HG02588 (cell line): ENCODE data around the gene DFFA.
"Not testable (repeated sequence)": the region's sequence is repeated elsewhere in the genome, so short reads cannot be mapped to it uniquely, and the experiment has no call there.

Experiments
- ATAC-seq: cut with Tn5 transposase; IDR thresholded peaks from one replicate; pipeline ENCODE4 v1.9.1; 2021; ENCODE audit warnings: mild to moderate bottlenecking, moderate library complexity; ENCODE audit not compliant: unreplicated experiment

The DFFA gene

DNA sequence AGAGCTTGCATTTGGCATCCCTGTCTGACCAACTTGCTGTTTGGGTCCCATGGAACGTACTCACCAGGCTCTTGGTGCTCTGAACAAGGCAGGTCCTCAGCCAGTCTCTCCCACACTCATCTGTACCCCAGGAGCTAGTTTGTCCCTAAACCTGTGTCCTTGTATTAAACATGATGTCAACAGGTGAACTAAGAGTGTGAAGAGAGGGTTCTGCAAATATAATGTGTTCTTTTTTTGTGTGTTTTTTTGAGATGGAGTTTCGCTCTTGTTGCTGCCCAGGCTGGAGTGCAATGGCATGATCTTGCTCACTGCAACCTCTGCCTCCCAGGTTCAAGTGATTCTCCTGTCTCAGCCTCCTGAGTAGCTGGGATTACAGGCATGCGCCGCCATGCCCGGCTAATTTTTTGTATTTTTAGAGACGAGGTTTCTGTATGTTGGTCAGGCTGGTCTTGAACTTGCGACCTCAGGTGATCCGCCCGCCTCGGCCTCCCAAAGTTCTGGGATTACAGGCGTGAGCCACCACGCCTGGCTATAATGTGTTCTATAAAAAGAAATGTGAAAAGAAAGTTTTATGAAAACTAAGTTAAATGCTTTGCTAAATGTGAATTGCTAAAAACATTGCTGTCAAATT lies 33.8 kb upstream of the DFFA start:
- ATAC-seq = not testable (repeated sequence)

DNA sequence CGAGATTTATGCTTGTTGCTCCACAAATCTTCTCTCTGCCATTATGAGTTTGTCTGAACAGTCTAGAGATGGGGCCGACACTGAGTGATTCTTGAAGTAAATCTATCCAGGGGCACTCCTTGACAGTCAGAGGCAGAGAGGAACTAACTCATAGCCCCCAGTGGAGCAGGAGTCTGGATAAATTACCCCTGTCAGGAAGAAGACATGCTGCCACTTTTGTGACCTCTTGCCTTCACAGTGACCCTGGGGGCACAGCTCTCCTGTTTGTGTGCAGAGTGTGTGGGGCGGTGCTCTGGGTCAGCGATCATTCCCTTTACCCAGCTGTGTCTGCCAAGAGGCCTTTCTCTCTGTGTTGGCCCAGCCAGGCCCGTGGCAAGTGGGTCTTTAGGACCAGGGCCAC lies 31.9 kb upstream of the DFFA start:
- no peak for ATAC-seq

DNA sequence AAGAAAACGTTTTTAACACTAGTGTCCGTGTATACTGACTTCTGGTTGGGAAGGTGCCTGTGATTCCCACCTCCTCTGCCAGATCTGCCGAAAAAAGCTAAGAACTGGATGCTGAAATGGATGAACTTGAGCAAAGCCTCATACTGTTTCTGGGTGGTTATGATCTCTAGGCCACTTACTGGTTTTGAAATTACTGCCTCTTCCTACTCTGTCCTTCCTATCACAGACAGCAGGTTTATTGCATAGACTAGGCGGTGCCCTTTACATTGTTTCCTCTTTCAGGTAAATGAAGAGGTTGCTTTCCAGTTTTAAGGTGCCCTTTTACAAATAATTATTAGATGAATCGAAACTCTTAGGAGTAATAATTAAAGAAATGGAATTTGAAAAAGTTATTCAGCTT lies 29.9 kb upstream of the DFFA start:
- no peak for ATAC-seq

DNA sequence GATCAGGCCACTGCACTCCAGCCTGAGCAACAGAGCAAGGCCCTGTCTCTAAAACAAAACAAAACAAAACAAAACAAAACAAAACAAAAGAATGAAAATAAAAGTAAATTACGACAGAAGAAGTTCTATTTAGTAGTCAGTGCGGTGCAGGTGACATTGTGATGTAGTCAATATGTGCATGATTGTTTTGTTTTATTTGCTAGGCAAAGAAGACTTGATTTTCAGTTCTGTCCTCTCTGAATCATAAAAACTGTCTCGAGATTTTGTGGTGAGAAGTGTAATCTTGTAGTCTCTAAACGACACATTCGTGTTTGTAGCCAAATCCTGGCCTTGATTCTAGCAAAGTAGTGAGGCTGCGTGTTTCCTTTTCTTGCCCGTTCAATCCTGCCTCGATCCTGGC lies 25.9 kb upstream of the DFFA start:
- no peak for ATAC-seq

DNA sequence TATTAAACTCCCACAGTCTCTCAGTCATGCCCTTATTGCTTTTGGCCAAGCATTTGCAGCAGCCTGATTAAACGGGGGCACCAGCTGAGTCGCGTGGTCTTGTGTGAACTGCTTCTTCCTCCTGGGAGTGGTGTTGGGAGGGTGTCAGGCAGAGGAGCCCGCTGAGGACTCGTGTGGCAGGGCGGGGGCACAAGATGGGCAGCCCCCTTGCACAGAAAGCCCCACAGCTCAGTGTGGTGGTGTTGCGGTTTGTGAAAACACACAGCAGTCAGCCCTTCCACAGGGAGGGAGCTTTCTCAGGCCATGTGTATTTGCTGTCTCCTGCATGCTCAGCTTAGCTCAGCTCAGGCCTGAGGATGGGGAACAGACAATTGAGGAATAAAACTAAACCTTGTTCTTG lies 24.8 kb upstream of the DFFA start:
- ATAC-seq = no peak

DNA sequence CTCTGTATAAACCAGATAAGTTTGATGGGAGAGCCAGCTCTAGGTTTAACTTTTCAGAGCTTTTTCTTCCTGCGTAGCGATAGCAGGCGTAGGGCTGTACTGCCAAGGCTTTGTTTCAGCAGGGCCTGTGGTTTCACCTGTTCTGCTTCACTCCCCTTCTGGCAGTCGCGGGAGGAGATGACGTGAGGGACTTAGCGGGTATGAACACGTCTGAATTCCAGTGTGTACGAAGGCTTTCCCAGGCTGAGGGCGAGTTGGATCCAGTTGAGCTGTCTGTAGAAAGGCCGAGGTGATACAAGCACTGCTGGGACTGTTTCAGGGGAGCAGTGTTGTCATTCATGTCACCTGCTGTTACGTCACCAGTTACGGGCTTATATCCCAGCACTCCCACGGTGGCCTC lies 23.6 kb upstream of the DFFA start:
- no peak for ATAC-seq

DNA sequence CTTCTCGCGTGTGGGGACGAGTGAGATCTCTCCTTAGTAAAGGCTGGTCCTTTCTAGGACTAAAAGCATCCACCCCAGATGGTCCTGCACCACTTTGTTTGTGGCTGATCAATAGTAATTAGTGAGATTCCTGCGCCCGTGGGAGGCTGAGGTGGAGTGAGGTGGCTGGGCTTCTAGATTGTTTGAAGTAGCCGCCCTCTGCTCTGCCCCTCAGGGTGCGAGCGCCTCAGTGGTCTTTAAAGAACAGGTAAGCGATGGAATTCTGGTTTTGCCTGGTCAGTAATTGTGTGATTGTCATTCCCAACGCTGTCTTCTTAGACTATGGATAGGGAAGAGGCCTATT lies 23.1 kb upstream of the DFFA start:
- ATAC-seq = no peak

DNA sequence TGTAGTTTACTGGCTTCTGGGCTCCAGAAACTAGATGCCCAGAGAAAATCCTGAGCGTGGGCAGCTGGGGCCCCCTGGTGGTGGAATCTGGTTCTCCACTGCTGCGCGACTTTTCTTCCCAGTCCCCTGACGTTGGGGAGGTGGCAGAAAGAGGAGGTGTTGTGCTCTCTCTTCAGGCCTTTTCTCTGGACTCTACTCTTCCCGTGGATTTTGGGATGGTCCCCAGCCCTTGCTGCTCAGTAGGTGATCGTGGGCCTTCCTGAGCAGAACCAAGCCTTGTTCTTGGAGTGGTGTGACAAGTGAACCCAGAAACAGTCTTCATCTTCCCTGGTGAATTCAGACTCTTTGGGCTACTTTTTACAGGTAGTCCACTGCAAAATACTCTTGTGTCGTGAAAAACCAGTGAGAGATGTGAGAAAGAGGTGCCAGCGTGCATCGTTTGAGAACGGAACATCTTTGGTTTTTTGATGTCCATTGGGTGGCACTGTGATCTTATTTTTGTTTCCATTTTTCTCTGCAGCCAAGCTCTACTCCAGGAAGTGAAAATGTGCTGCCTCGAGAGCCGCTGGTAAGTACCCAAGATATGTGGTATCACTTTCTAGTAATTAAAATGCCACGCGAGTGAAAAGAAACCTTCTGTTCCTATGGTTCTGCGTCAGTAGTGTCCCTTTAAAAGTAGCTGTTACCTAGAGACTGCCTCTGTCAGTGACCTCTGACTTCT lies 22.6 kb upstream of the DFFA start:
- no peak for ATAC-seq

DNA sequence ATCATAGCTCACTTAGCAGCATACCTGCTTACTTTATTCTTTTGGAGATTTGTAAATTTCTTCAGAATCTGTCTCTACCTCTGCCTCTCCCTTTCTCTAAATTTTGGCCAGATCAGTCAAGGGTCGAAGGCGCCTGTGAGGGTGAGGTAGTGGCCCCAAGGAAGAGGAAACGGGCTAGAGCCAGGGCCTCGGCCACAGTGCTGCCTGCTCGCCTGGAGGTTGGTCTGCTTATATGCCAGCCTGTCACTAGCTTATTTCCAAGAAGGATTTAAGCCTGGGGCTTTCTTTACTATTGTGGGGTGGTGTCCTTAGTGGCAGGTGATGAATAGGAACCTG lies 22.1 kb upstream of the DFFA start:
- no peak for ATAC-seq

DNA sequence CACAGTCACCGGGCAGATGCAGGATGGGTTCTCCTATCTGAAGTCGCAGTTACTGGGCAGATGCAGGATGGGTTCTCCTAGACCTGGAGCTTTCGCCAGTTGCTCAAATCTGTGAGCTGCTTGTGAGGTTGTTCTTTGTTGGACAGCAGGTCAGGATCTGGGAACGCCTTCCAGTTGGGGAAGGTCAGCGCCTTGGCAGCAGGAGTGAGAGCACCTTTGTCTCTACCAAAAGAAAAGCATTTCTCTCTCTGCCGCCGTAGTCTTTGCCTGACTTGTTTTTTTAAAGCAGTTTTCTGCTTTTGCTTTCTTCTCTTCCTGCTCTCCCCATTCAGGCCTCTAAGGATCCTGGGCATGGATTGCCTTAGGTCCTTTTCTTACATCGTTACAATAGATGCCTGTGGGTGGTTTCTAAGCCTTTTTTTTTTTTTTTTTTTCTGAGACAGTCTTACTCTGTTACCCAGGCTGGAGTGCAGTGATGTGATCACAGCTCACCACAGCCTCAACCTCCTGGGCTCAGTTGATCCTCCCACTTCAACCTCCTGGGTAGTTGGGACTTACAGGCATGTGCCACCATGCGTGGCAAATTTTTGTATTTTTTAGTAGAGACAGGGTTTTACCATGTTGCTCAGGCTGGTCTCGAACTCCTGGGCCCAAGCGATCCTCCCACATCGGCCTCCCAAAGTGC lies 18.1 kb upstream of the DFFA start:
- no peak for ATAC-seq

DNA sequence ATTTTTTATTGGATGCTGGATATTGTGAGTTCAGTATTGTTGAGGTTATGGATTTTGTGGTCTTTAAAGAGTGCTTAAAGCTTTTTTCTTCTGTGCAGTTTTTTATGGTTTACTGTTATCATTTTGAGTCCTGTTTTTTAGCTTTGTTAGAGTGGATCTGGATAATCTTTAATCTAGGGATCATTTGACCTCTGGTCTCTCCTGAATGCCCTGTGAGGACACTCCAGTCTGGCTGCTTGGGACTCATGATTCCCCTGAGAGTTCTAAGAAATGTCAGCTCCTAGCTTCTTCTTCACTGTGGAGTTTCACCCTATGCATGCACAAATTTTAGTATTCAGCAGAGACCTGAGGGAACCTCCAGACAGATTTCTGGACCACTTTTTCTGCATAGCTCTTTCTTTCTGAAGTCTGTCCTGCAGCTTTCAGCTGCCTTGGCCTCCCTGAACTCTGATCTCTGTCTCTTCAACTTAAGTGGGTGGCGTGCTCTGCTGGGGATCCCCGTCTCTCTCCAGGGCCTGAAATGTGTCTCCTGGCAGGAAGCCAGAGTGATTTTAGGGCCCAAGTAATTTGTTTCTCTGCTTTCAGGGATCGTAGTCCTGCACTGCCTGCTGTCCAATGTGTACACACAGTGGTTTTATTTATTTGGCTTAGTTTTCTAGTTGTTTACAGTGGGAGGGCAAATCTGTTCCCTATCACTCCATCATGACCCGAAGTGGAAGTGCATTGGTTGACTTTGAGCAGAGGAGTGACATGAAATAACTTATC lies 17.1 kb upstream of the DFFA start:
- no peak for ATAC-seq

DNA sequence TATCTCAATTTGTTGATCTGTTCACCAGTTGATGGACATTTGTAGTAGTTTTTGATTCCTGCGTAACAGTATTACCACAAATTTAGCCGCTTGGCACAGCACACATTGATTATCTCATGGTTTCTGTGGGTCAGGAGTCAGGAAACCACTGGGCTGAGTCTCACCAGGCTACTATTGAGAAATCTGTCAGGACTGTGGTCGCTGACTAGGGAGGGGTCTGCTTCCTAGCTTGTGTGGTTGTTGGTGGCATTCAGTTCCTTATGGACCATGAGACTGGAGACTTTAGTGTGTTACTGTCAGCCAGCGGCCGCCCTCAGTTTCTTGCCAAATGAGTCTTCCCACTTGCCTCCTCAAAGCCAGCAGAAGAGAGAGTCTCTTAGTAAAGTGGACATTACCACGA lies 12.2 kb upstream of the DFFA start:
- no peak for ATAC-seq

DNA sequence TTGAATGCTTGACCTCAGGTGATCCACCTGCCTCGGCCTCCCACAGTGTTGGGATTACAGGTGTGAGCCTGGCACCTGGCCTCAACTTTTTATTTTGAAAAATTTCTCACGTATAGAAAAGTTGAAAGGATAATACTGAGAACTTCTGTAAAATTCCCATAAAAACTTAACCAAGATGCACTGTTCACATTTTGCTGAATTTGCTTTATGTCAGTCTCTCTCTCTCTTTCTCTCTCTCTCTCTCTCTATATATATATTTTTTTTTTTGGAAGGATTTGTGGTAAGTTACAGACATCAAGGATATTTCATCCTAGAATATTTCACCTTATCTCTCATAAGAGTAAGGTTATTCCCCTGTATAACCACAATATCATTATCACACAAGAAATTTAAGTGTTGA lies 8.3 kb upstream of the DFFA start:
- ATAC-seq = no peak

DNA sequence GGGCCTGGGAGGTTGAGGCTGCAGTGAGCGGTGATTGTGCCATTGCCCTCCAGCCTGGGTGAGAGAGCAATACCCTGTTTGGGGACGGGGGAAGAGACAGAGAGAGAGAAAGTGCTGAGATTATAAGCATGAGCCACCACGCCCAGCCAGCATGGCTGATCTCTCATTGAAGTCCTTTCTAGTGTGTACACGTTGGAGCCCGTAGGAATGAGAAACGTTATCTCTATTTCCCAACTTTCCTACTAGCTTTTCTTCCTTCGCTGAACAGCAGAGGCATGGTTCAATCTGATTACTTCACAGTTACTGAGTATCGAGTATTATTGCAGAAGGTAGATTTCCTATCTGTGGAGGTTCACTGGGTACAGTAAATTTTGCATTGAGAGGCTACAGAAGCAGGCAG lies 7.0 kb upstream of the DFFA start:
- ATAC-seq = no peak

DNA sequence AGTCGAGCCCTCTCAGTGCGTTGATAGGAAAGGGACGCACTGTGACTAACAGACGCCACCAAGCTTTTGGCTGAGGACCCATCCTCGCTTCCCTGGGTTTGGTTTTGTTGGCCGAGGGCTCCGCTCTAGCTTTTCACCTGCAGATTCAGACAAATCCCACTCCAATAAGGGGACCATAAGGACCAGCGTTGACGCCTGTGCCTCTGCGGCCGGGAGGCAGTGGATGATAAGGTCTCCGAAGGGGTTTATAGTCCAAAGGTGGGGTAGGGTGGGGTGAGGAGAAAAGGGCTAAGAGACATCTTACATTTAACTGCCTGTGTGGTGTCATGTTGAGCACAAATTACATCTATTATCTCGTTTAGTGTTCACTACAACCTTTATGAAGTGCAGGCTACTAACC lies 3.2 kb upstream of the DFFA start:
- ATAC-seq = no peak

DNA sequence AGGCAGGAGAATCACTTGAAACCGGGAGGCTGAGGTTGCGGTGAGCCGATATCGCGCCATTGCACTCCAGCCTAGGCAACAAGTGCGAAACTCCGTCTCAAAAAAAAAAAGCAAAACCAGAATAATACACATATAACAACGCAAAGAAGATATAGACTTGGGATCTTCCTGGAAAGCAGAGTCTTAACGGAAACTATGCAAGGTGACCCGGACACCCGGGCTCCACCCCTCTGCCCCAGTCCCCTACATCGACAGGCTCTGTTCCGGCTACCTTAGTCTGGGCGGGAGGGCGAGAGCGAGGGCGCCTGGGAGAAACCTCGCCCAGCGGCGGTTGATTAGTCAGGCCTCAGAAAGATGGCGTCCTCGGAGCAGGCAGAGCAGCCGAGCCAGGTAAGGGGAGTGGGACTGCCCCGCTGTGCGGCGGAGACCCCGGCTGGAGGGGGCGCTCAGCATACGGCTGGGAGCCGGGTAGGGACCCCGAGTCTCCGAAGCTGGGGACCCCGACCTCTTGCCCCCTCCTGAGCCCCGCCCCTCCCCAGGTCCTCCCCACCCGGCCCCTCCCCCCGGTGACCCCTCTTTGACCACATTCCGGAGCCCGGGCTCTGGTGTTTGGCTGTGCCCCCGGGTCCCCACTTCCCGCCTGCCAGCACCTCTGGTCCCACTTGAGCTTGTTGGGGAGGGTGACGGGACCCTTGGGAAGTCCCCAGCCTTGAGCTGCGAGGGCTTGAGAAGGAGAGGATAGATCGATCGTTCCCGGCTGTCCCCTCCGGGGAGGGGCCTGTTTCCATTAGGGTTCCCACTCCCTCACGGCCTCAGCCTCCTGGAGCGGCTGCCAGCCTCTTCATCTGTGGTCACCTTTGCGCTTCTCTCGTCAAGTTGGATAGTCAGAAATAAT lies 2.5 kb upstream of the DFFA start, which contains the start of gene PEX14:
Gene PEX14 (plus strand): TSS at position 338 of the 895 bp plus-strand sequence. CDS start 17 bp downstream, at position 355.
- ATAC-seq = peak; percentile 60

DNA sequence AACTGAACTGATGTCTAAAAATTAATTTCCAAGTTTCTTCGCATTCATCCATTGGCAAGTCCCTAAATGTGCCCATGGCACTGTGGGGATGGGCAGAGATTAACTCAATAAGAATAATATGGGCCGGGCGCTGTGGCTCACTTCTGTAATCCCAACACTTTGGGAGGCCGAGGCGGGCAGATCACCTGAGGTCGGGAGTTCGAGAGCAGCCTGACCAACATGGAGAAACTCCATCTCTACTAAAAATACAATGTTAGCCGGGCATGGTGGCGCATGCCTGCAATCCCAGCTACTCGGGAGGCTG lies 1.9 kb upstream of the DFFA start:
- ATAC-seq = not testable (repeated sequence)

DNA sequence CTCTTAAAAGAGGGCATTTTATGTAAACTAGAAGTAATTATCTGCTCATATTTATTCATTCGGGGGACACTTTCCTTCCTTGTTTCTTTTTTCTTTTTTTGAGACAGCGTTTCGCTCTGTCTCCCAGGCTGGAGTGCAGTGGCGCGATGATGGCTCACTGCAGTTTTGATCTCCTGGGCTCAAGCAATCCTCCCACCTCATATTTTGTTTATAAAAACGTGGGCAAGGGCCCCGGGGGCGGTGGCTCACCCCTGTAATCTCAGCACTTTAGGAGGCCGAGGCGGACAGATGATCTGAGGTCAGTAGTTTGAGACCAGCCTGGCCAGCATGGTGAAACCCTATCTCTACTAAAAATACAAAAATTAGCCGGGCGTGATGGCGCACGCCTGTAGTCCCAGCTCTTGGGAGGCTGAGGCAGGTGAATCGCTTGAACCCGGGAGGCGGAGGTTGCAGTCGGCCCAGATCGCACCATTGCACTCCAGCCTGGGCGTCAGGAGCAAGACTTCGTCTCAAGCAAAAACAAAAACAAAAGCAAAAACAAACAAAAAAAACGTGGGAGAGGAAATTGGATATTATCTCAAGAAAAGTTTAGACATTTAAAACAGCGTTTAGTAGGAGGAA lies 926 bp upstream of the DFFA start:
- no peak for ATAC-seq

DNA sequence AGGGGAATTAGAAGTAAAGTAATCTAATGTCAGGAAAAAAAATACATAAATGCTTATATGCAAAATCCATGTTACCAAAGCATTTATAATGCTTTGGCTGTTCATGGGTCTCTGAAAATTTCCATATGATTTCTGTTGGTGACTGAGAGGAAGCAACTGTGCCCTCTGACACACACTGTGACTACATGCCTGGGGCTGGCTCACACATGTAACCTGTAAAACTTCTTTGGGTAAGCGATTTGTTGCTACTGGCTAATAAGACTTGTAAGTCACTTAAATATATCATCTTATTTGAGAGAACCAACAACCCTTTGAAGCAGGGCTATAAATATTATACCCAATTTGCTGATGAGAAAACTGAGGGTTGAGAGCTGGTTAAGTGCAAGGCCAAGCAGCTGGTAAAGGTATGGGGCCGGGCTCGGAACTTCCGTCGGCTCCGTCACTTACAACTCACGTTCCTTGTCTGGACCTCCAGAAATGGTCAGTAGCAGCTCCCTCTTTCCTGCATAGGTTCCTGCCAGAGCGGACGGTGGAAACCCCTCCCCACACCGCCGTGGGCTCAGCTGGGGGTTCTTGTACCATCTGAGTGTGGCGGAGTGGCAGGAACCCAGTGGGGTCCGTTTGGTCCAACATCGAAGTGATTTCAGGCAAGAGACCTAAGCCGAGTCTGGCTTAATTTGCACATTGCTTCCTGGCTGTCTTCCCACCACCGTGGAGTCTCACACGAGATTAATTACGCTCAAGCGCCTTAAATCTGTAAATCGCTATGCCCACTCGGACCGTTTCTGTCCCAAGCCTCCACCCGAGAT lies 714 bp downstream of the DFFA start:
- no peak for ATAC-seq

DNA sequence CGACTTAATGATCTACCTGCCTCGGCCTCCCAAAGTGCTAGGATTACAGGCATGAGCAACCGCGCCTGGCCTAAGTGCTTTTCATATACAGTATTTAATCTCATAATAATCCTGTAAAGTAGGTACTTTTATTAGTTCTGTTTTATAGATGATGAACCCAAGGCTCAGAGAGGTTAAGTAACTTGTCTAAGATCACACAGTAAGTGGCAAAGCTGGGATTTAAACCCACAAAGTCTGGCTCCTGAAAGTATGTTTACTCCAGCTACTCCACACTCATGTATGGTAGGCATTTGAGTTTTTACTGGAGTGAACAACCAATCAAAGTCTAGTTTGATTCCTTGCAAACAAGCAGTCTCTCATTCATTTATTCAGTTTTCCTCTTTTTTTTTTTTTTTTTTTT lies 2.3 kb downstream of the DFFA start:
- ATAC-seq = no peak
